MM.1S (cell line): ENCODE data around the gene RABEP1.

Source experiments
- DNase-seq: peaks from one replicate; pipeline ENCODE4 v3.0.0-alpha.2; 2015
- H2AFZ ChIP-seq: fragments of 300-600 bp; sonication (generic); 2 replicates; pipeline ENCODE4 v1.6.0; 2016; ENCODE audit warnings: antibody characterized with exemption, low read length
- H3F3A ChIP-seq: fragments of 300-600 bp; sonication (generic); 2 replicates; pipeline ENCODE4 v1.6.1; 2016; ENCODE audit warnings: mild to moderate bottlenecking, antibody characterized with exemption, low read length, moderate library complexity, mixed read lengths; ENCODE audit not compliant: insufficient read depth
- H3K27ac ChIP-seq: fragments of 300-600 bp; sonication (generic); 2 replicates; pipeline ENCODE4 v1.5.1; 2016; ENCODE audit warnings: mild to moderate bottlenecking, low read length
- H3K27me3 ChIP-seq: fragments of 300-600 bp; sonication (generic); replicated peaks from 2 replicates; pipeline ENCODE4 v1.6.0; 2016; ENCODE audit warnings: low read length; ENCODE audit not compliant: insufficient read depth
- H3K36me3 ChIP-seq: fragments of 300-600 bp; sonication (generic); replicated peaks from 2 replicates; pipeline ENCODE4 v1.6.1; 2016; ENCODE audit warnings: mild to moderate bottlenecking, low read length, mixed read lengths; ENCODE audit not compliant: insufficient read depth
- H3K4me1 ChIP-seq: fragments of 300-600 bp; sonication (generic); 2 replicates; pipeline ENCODE4 v1.6.1; 2016; ENCODE audit warnings: low read length, mixed read lengths
- H3K4me2 ChIP-seq: fragments of 300-600 bp; sonication (generic); 2 replicates; pipeline ENCODE4 v1.6.0; 2016; ENCODE audit warnings: low read depth, low read length
- H3K4me3 ChIP-seq: fragments of 300-600 bp; sonication (generic); 2 replicates; pipeline ENCODE4 v1.5.1; 2016; ENCODE audit warnings: low read length, mixed read lengths
- H3K79me2 ChIP-seq: fragments of 300-600 bp; sonication (generic); 2 replicates; pipeline ENCODE4 v1.6.1; 2016; ENCODE audit warnings: mixed run types, low read length, mixed read lengths
- H3K9ac ChIP-seq: fragments of 300-600 bp; sonication (generic); 2 replicates; pipeline ENCODE4 v1.6.1; 2016; ENCODE audit warnings: low read length, mixed read lengths
- H3K9me2 ChIP-seq: fragments of 300-600 bp; sonication (generic); replicated peaks from 2 replicates; pipeline ENCODE4 v1.6.1; 2016; ENCODE audit warnings: mild to moderate bottlenecking, low read length, mixed read lengths; ENCODE audit not compliant: insufficient read depth
- H3K9me3 ChIP-seq: fragments of 300-600 bp; sonication (generic); replicated peaks from 2 replicates; pipeline ENCODE4 v1.6.1; 2016; ENCODE audit warnings: mild to moderate bottlenecking, low read length, mixed read lengths; ENCODE audit not compliant: insufficient read depth
- H4K20me1 ChIP-seq: fragments of 300-600 bp; sonication (generic); 2 replicates; pipeline ENCODE4 v1.6.1; 2016; ENCODE audit warnings: mild to moderate bottlenecking, low read length, moderate library complexity, mixed read lengths; ENCODE audit not compliant: insufficient read depth
- EZH2 ChIP-seq: fragments of 300-600 bp; sonication (generic); optimal IDR thresholded peaks from 2 replicates; pipeline ENCODE3; 2017; ENCODE audit warnings: low read depth, mild to moderate bottlenecking, antibody characterized with exemption, low read length, mixed read lengths
- EZH2phosphoT487 ChIP-seq: fragments of 300-600 bp; sonication (generic); IDR thresholded peaks from 2 replicates; pipeline ENCODE4 v1.6.1; 2018; ENCODE audit warnings: antibody characterized with exemption, low read length
- TF ChIP-seq, protein P1 (sequence below): fragments of 300-600 bp; sonication (generic); IDR thresholded peaks from 2 replicates; pipeline ENCODE4 v1.5.1; 2016; ENCODE audit warnings: antibody characterized with exemption, low read length, mixed read lengths

The RABEP1 gene

DNA sequence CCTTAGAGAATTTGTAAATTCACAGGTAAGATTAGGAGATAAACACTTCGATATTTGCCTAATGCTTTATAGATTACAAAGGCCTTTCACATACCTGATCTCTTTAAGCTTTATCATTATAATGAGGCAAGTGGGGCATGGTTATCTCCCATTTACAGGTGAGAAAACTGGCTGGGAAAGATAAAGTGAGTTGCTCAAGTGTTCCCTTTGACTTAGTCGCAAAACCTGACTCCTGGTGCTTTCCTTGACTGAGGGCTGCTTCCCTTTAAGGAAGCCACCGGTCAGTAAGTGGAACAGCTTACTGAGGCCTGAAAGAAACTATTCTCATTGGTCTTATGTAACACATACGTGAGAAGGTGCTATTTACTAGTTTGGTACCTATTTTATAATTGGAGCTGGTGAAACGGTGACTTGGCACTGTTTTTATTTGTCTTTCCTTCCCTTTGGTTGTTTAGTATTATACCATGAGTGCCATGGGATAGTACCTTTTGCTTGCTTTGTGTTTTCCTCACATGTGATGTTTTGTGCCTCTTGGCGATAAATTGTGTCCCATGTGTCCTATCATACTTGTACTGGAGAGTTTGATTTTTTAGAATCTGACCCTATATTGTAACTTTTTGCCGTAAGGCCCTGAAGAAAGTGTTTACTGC is 80.2 kb downstream of the RABEP1 start:
- Histone ChIP-seq H4K20me1 (no peaks in the 10 kb centered on the region), H3K4me1 (no peaks in the 10 kb centered on the region), H3K36me3 (peaks cover 5% of the 10 kb centered on the region; the same call in 1 of the 2 replicates), H3K79me2 (no peaks in the 10 kb centered on the region), H2AFZ (no peak overlapping the region), H3K9ac (no peak overlapping the region), H3K9me2 (no peaks in the 10 kb centered on the region), H3F3A (no peaks in the 10 kb centered on the region), H3K4me2 (no peak overlapping the region), H3K27me3 (no peaks in the 10 kb centered on the region), H3K27ac (no peak overlapping the region), H3K4me3 (no peak overlapping the region), H3K9me3 (no peaks in the 10 kb centered on the region)
- no peak for DNase-seq
- TF ChIP-seq EZH2phosphoT487, result no peak
- TF ChIP-seq EZH2, result no peak
- TF ChIP-seq, protein P1, sequence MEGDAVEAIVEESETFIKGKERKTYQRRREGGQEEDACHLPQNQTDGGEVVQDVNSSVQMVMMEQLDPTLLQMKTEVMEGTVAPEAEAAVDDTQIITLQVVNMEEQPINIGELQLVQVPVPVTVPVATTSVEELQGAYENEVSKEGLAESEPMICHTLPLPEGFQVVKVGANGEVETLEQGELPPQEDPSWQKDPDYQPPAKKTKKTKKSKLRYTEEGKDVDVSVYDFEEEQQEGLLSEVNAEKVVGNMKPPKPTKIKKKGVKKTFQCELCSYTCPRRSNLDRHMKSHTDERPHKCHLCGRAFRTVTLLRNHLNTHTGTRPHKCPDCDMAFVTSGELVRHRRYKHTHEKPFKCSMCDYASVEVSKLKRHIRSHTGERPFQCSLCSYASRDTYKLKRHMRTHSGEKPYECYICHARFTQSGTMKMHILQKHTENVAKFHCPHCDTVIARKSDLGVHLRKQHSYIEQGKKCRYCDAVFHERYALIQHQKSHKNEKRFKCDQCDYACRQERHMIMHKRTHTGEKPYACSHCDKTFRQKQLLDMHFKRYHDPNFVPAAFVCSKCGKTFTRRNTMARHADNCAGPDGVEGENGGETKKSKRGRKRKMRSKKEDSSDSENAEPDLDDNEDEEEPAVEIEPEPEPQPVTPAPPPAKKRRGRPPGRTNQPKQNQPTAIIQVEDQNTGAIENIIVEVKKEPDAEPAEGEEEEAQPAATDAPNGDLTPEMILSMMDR, result no peak

DNA sequence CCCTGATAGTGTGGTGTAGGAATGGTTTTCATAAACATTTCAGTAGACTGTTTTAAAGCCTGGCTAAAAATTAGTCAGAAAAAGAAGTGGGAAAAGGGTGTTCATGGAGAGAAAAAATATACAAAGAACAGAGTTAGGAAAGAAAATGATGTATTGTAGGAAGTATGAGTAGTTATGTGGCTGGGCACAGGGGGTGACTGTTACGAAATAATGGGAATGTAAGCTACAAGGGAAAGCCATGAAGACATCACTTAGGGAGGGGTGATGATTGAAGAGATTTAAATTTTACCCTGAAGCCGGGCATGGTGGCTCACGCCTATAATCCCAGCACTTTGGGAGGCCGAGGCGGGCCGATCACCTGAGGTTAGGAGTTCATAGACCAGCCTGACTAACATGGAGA is 82.1 kb downstream of the RABEP1 start:
- Histone ChIP-seq H4K20me1 (no peaks in the 10 kb centered on the region), H3K36me3 (peaks cover 5% of the 10 kb centered on the region; the same call in 1 of the 2 replicates), H3K4me3 (no peak overlapping the region), H3K4me2 (no peak overlapping the region), H3F3A (no peaks in the 10 kb centered on the region), H3K27ac (no peak overlapping the region), H3K9me2 (no peaks in the 10 kb centered on the region), H3K27me3 (no peaks in the 10 kb centered on the region), H2AFZ (no peak overlapping the region), H3K9ac (no peak overlapping the region), H3K79me2 (no peaks in the 10 kb centered on the region), H3K9me3 (no peaks in the 10 kb centered on the region), H3K4me1 (no peaks in the 10 kb centered on the region)
- TF ChIP-seq, protein P1, result no peak
- TF ChIP-seq EZH2phosphoT487 (no peak), EZH2 (no peak)
- DNase-seq, result no peak

DNA sequence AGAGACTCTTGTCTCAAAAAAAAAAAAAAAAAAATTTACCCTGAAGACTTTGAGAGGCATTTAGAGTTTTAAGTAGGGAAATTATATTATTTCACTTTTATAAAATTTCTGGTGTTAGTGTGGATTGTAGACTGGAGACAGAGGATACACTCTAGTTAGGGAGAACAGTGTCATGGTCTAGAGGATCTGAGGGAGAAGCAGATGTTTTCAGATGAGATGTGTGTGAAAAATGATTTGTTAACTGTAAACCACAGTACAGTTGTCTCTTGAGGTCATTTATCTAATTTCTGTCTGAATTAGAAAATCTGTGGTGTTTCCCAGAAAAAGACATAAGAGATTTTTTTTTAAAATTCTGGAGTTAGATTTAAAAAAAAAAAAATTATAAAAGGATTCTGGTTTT is 82.6 kb downstream of the RABEP1 start:
- Histone ChIP-seq H3F3A (no peaks in the 10 kb centered on the region), H4K20me1 (no peaks in the 10 kb centered on the region), H3K79me2 (no peaks in the 10 kb centered on the region), H2AFZ (no peak overlapping the region), H3K27me3 (no peaks in the 10 kb centered on the region), H3K4me2 (no peak overlapping the region), H3K4me1 (no peaks in the 10 kb centered on the region), H3K4me3 (no peak overlapping the region), H3K9me2 (no peaks in the 10 kb centered on the region), H3K9me3 (no peaks in the 10 kb centered on the region), H3K27ac (no peak overlapping the region), H3K9ac (no peak overlapping the region), H3K36me3 (peaks cover 5% of the 10 kb centered on the region; the same call in 1 of the 2 replicates)
- no peak for DNase-seq
- TF ChIP-seq EZH2 (no peak), EZH2phosphoT487 (no peak)
- TF ChIP-seq, protein P1, result no peak
